HEK293 (cell line): ENCODE data around the gene TXN.

Experiments used
- ATF2 ChIP-seq: fragments of 450-650 bp; formaldehyde crosslinking; IDR thresholded peaks from 2 replicates; pipeline ENCODE4 v1.5.1; 2016; ENCODE audit warnings: missing biosample characterization, missing genetic modification characterization, low read depth
- BCL6B ChIP-seq: fragments of 450-650 bp; formaldehyde crosslinking; IDR thresholded peaks from 2 replicates; pipeline ENCODE4 v1.5.1; 2017; ENCODE audit warnings: missing biosample characterization, missing genetic modification characterization
- CTCF ChIP-seq: fragments of 450-650 bp; formaldehyde crosslinking; IDR thresholded peaks from 2 replicates; pipeline ENCODE4 v1.5.1; 2016; ENCODE audit warnings: missing biosample characterization, missing genetic modification characterization
- GLI2 ChIP-seq: fragments of 450-650 bp; formaldehyde crosslinking; IDR thresholded peaks from 2 replicates; pipeline ENCODE4; 2017; ENCODE audit warnings: missing biosample characterization, missing genetic modification characterization, low read depth, borderline replicate concordance
- PATZ1 ChIP-seq: fragments of 450-650 bp; formaldehyde crosslinking; IDR thresholded peaks from 2 replicates; pipeline ENCODE4 v1.5.1; 2016; ENCODE audit warnings: missing biosample characterization, missing genetic modification characterization
- REST ChIP-seq: fragments of 450-650 bp; formaldehyde crosslinking; IDR thresholded peaks from 2 replicates; pipeline ENCODE4 v1.5.1; 2016; ENCODE audit warnings: missing biosample characterization, missing genetic modification characterization
- ZNF23 ChIP-seq: fragments of 450-650 bp; formaldehyde crosslinking; IDR thresholded peaks from 2 replicates; pipeline ENCODE4 v1.5.1; 2016; ENCODE audit warnings: missing biosample characterization, missing genetic modification characterization, borderline replicate concordance
- ZNF510 ChIP-seq: fragments of 450-650 bp; formaldehyde crosslinking; IDR thresholded peaks from 2 replicates; pipeline ENCODE4 v1.5.1; 2018; ENCODE audit warnings: mild to moderate bottlenecking, missing genetic modification characterization, missing biosample characterization; ENCODE audit not compliant: insufficient replicate concordance
- ZNF560 ChIP-seq: fragments of 450-650 bp; formaldehyde crosslinking; IDR thresholded peaks from 2 replicates; pipeline ENCODE4 v1.5.1; 2017; ENCODE audit warnings: missing biosample characterization, missing genetic modification characterization, borderline replicate concordance
- ZNF670 ChIP-seq: fragments of 450-650 bp; formaldehyde crosslinking; IDR thresholded peaks from 2 replicates; pipeline ENCODE4 v1.5.1; 2016; ENCODE audit warnings: missing biosample characterization, missing genetic modification characterization, low read depth
- ZNF704 ChIP-seq: fragments of 450-650 bp; formaldehyde crosslinking; IDR thresholded peaks from 2 replicates; pipeline ENCODE4 v1.5.1; 2016; ENCODE audit warnings: missing biosample characterization, missing genetic modification characterization

- TF ChIP-seq GLI2 (no peak), ZNF560 (tag by site-specific recombination) (no peak), REST (tag by site-specific recombination) (no peak), ZNF670 (tag by site-specific recombination) (no peak), PATZ1 (tag by site-specific recombination) (no peak), CTCF (tag by site-specific recombination) (no peak), ZNF704 (tag by site-specific recombination) (no peak), ZNF23 (tag by site-specific recombination) (no peak), BCL6B (tag by site-specific recombination) (no peak), ATF2 (tag by site-specific recombination) (no peak), ZNF510 (tag by site-specific recombination) (no peak)
These were observed 14.1 kb upstream of the TXN start for GRCh38 chr9:110270211-110270995.
